Stimulated activated CD4-positive, alpha-beta T cell treated with anti-CD3 and anti-CD28 coated beads, Interleukin-12 subunit alpha, Interleukin-12 subunit beta, amount 100 ng/mL, for 24 hours (primary cell): ENCODE data around the gene KIF16B.

Experiments used
- DNase-seq, 2 experiments: peaks; one replicate each; pipeline ENCODE4 v3.0.0-alpha.2; 2020; ENCODE audit warnings: low read depth in 2 of 2

Gene KIF16B

GRCh38 chr20:16352751-16353416 lies 220.4 kb downstream of the KIF16B start:
- DNase-seq, result no peak

DNA sequence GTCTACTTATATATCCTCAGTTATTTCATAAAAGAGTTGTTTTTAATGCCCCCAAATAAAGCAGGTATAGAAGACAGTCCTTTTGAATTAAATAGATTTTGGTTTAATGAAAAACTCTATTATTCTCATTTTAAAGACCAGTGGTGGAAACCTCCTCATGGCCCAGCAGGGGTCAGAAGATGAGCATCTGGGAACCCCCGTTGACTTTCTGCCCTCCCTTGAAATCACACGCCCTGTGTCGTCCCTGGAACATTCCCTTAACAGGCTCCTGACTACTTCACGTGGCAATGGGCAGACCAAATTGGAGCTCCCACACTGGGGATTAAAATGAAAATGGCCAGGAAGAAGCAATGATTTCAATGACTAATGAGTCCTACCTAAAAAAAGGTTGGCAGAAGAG lies 220.9 kb downstream of the KIF16B start:
- no peak for DNase-seq

DNA sequence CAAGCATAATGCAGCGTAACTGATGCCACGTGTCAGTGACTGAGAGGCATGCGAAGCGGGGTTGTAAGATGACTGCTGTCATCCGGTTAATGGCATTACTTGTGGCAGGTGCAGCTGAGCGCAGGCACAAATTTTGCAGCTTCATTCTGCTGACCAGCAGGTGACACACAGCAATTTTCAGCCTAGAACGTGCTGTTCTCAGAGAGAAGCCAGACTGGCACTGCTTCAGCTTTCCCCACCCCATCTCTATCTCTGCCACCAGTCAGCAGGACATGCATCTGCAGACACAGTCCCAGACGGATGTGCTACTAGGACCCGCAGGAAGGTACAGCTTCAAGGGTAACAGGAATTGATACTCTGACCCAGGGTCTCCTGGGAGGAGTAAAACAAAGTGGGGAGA lies 221.8 kb downstream of the KIF16B start:
- DNase-seq, result no peak

DNA sequence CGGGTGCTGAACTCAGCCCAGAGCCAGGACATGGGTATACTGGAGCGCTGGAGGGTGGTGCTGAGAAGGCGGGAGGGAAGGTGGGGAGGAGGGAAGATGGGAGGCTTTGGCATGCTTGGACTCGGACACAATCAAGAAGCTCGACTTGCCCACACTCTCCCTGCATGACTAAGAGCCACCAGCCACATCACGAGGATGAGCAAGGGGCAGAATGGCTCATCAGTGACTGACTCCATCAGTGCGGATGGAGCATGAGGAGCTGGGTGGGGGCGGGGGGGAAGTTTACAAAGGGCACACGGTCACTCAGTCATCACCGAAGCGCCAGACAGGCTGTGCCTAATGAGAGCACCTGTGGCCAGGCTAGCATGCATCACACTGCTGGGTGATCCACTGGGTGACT lies 222.8 kb downstream of the KIF16B start:
- no peak for DNase-seq

- no peak for DNase-seq
These were observed 223.6 kb downstream of the KIF16B start for GRCh38 chr20:16349523-16350260.

DNA sequence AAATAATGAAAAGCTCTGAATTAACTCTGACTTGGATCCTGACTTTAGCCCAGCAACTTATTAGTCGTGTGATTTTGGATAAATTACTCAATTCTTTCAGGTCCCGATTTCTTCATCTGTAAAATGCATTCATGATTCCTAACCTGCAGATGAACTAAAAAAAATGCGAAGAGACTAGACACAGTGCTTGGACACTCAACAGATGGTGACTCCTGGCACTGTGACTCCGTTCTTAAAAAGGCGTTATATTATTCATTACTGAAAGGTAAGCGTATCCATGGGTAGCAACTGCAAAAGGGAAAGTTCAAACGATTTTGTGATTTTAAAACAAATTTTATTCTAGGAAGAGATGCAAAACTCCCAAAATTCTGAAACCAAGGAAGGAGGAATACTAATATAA lies 226.3 kb downstream of the KIF16B start:
- no peak for DNase-seq

DNA sequence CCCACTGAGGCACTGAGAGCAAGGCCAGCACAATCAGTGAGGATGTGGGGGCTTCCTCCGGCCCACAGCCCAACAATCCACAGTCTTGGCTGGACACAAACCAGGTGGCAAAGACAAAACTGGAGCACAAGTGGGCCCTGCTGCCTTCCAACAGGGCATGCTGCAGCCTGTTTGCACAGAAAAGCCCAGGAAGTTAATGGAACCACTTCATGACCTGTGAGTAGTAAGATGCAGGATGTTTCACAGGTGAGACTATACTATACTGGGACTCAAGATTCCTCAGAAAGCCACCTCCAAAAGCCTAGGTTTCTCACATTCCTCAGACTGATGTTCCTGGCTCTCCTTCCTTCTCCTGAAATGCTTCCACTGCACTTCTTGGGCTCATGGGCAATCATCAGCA lies 235.5 kb downstream of the KIF16B start:
- no peak for DNase-seq

DNA sequence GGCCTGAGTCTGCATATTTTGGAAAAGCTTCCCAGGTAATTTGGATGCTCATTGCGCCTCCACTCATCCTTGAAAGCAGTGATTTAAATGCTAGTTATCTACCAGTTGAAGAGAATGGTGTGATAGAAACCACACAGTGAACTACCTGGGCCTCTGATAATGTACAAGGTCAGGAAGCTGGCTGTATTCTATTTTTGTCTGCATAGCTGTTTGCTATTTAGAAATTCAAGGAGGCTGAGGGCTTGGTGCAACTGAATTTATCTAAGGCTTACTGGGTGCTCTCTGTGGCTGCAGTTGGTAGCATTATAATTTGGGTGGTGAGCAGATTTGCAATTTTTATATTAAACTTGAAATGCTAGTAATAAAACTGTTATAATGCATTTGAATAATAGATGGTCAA lies 245.6 kb downstream of the KIF16B start:
- no peak for DNase-seq

- DNase-seq, result no peak
These were observed 252.0 kb downstream of the KIF16B start for GRCh38 chr20:16321291-16321690.

DNA sequence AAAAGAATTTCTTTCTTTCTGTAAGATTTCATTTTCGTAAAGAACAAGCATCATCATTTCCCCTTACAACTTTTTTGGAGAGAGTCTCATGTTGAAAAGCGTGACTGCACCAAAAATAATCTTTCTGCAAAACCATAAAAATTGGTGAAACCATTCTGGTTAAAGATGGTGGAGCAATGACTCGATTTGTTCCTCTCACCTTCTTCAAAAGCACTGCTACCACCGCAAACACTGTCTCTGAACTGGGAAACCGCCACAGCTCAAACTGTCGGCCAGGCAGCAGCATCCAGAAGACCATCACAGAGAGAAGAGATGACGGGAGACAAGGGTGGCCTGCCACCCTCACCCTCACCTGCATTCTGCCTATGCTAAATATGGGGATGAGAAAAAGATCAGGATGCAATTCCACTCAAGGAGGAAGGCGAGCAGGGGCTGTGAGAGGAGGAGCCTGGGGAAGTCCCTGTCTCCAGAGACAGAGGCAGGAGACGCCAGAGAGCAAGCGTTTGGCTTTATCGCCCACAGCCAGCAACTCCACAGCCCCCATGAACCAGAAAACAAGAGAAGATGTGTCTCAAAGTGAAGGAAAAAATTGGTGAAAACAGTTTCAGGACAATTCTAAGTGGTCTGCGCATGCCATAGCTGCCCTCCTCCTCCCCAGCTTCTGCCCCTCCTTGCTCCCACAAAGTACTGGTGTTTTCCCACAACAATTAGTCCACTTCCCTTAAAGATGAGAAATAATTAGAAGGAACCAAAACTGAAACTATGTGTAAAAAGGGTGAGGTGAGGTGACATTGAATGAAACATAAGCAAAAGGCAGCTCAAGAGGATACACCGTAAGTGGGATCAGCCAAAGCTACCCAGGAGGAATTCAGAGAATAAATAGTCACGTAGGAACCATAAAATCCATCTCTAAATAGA lies 255.5 kb downstream of the KIF16B start:
- no peak for DNase-seq

DNA sequence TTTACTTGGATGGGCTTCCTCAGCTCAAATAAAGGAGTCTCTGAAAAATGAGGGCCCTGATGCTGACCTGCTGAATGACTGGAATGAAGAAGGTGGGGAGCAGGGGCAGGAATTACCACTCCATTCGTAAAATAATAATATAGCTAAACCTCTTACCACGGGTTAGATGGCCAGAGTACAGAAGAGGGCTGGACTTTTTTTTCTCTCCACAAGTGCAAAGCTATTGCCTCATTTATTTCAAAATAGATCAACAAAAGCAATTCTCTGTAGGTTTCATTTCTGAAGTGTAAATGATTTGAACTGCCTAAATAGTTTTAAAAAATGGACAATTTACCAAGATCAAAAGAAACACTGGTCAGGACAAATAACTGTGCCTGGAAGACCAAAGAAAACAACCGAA lies 256.7 kb downstream of the KIF16B start:
- DNase-seq, result no peak

DNA sequence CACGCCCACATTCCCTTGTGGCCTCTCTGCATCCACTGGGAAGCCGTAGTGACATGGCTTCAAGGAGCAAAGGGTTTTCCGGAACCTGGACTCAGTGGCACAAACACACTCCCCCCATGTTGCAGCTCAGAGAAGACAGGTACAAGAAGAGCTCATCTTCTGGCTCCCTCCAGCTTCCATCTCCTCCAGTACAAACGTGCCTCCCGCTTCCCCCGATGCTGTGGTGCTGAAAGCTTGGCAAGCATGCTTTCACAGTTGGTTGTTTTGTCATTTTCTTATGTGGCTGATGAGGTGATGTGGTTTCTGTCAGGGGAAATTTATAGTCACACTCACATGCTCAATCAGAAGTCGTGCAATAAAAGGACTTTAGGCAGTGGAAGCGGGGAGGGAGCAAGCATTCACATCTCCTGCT lies 258.5 kb downstream of the KIF16B start:
- no peak for DNase-seq

DNA sequence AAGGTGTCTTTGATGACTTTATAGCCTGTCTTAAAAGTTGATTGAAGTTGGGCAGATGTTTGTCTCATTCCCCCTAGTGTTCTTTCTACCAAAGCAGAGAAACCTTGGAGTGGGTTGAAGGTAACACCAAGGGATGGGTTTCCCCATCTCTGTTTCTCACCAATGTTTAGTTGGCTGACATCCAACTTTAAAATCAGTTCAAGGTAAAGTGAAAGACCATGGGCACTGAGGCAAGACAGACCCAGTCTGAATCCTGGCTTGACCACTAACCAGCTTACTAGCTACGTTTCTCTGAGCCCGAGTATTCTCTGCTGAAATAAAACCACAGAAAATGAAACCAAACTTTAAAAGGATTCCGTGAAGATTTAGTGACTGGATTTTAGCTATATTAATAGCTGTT lies 258.9 kb downstream of the KIF16B start:
- no peak for DNase-seq

DNA sequence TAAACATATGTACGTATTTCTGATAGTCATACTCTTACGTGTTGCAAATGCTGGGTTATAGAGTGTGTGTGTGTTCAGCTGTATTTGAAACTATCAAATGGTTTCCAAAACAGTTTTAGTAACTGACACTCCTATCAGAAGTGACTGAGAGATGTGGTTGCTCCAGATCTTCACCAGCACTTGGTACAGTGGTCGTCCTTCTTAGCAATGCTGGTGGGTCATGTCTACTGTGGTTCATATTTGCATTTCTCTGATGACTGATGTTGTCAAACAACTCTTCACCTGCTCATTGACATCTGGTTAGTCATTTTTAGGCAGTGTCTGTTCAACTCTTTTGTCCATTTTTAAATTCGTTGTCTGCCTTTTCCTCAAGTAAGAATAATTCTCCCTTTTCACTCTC lies 259.3 kb downstream of the KIF16B start:
- no peak for DNase-seq

DNA sequence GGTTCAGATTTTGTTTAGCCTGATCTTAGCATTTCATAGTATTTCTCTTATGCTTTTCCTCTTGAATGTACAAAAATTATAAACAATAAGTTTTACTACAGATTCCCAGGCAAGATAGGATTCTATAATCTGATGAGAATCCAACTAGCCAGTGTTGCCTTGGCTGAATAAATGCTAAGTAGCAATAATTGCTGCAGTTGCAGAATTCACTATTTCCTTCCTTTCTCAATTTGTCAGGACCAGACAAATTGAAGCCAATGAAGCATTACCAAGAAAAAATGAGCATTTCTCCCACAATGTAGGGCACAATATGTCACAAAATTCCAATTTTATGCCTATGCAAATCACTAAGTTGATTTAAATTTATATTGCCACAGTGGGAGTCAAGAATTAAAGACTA lies 260.2 kb downstream of the KIF16B start:
- DNase-seq, result no peak

GRCh38 chr20:16311756-16312155 lies 261.5 kb downstream of the KIF16B start:
- no peak for DNase-seq

GRCh38 chr20:16308754-16309153 lies 264.5 kb downstream of the KIF16B start:
- DNase-seq, result no peak

- no peak for DNase-seq
These were observed 270.4 kb downstream of the KIF16B start for GRCh38 chr20:16302818-16303217.

DNA sequence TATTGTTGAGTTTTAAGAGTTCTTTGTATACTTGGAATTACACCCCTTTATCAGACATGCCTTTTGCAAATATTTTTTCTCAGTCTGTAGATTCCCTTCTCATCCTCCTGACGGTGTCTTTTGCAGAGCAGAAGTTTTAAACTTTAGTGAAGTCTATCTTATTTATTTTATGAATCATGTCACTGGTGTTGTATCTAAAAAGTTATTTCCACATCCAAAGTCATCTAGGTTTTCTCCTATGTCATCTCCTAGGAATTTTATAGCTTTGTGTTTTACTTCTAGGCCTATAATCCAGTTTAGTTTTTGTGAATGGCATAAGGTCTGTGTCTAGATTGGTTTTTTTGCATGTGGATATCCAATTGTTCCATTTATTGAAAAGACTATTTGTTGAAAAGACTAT lies 271.3 kb downstream of the KIF16B start:
- no peak for DNase-seq

DNA sequence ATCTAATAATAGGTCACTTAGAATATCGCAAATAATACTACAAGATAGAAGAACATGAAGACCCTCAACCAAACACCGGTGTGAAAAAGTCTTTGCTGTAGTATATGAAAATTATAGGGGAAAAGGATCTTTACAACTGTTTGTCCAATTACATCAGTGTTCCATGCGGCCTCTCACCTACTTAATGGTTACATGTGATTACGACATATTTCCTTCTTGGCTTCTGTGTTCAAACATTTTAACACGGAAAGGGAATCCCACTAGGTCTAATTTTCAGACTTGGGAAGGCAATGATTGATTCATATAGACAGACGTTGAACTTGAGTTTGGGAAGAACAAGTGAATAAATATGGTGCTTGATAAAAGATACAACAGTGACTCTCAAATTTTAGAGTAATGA lies 273.4 kb downstream of the KIF16B start:
- DNase-seq, result no peak

- DNase-seq, result no peak
These were observed 276.3 kb downstream of the KIF16B start for GRCh38 chr20:16296931-16297330.

- no peak for DNase-seq
These were observed 277.7 kb downstream of the KIF16B start for GRCh38 chr20:16295534-16295933.

DNA sequence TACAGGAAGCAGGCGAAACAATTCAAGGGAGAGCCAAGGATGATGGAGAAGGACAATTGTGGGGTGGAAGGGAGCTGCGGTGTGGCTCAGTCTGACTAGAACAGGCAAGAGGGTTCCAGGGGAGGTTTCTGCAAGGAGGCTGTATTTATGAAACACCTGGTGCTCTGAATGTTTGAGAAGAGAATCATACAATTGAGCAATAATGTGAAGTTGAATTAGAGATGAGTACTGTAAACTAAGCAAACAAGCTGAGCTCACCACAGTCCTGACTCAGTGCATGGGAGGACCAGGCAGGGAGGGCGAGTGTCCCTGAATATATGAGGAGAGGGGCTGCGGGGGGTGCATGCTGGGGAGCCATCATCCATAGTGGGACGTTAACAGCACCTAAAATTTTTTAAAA lies 279.7 kb downstream of the KIF16B start:
- no peak for DNase-seq
